ENCODE results near the gene VAC14.

- TF ChIP-seq POLR2A (IDR thresholded peaks at IDR 0.05; ENCODE audit: low read depth, low read length) (no peak), TAF1 (IDR thresholded peaks at IDR 0.05; ENCODE audit: low read depth, low read length) (no peak), POLR2AphosphoS5 (IDR thresholded peaks at IDR 0.05; ENCODE audit: low read depth, low read length) (no peak)
Measured at GRCh38 chr16:70766658-70767057, 34.3 kb downstream of the VAC14 start.

All from GM12891 (cell line).